HG02798 (cell line): ENCODE data around the gene ADAM19.

ENCODE experiments used
- ATAC-seq: cut with Tn5 transposase; IDR thresholded peaks from one replicate; pipeline ENCODE4 v1.9.1; 2021; ENCODE audit warnings: mild to moderate bottlenecking; ENCODE audit not compliant: unreplicated experiment, poor library complexity

The ADAM19 gene

DNA sequence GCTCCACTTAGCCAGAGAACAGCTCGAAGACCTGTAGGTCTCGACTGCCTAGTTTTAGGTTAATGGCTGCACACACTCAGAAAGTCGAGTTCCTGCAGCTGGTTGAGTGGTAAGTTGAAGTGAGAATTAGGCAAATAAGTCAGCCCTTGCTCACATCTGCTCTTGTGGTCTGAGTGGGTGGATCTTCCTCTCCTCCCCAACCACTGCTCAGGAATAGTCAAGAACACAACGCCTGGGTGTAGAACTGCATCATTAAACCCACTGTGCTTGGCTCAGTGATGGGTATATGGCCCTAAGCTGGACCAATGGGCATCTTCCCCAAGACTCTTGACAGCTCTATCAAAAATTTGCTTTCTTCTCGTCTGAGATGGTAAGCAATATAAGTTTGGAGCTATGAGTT lies 20.9 kb upstream of the ADAM19 start:
- peak; percentile 79 for ATAC-seq

GRCh38 chr5:157594675-157595459 lies 19.3 kb upstream of the ADAM19 start:
- ATAC-seq, result no peak

GRCh38 chr5:157594257-157594656 lies 18.7 kb upstream of the ADAM19 start:
- ATAC-seq, result no peak

GRCh38 chr5:157593052-157593757 lies 17.6 kb upstream of the ADAM19 start:
- no peak for ATAC-seq

GRCh38 chr5:157592594-157592993 lies 17.0 kb upstream of the ADAM19 start:
- no peak for ATAC-seq

DNA sequence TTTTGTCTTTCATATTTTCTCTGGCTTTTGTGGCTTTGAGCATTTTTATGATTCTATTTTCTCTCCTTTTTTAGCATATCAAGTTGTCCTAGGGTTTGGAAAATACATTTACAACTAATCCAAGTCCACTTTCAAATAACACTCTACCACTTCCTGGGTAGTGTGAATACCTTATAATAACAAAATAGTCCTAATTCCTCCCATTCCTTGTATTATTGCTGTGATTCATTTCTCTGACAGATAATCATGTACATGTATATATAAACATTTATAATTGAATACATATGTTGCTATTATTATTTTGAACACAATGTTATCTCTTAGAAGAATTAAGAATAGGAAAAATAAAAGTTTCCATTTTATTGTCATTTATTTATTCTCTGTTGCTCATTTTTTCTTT lies 14.9 kb upstream of the ADAM19 start:
- no peak for ATAC-seq

GRCh38 chr5:157584628-157585027 lies 9.1 kb upstream of the ADAM19 start:
- ATAC-seq, result no peak

- ATAC-seq, result peak; percentile 53
Measured at GRCh38 chr5:157582731-157583620, 7.4 kb upstream of the ADAM19 start.

GRCh38 chr5:157581901-157582300 lies 6.3 kb upstream of the ADAM19 start:
- ATAC-seq, result no peak

GRCh38 chr5:157578079-157578780 lies 2.7 kb upstream of the ADAM19 start:
- ATAC-seq, result no peak

DNA sequence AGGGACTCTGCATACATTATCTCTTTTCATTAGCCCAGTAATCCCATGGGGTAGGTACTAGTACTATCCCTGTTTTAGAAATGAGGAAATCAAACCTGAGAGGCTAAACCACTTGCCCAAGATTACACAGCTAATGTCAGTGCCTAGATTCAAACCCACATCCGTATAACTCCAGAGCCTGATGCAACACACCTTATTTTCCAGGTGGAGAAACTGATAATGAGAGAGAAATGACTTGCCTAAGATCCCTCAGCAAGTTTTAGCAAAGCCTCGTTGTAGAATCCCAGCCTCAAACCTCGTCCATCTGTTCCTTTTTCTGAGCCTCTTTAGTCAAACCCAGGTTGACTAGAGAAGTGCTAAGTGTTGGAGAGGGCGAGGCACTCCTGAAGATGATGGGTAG lies 1.1 kb upstream of the ADAM19 start:
- no peak for ATAC-seq

- ATAC-seq, result peak; percentile 18
Measured at GRCh38 chr5:157574456-157575380, 857 bp downstream of the ADAM19 start.

- ATAC-seq, result peak; percentile 86
Measured at GRCh38 chr5:157571357-157571827, 4.2 kb downstream of the ADAM19 start.

- ATAC-seq, result no peak
Measured at GRCh38 chr5:157570531-157571200, 4.9 kb downstream of the ADAM19 start.

GRCh38 chr5:157568720-157569119 lies 6.9 kb downstream of the ADAM19 start:
- ATAC-seq, result no peak

GRCh38 chr5:157568222-157568621 lies 7.4 kb downstream of the ADAM19 start:
- ATAC-seq, result no peak

- no peak for ATAC-seq
Measured at GRCh38 chr5:157566902-157567489, 8.6 kb downstream of the ADAM19 start.
